ENCODE measurements around the gene CYP26A1.

Gene CYP26A1

GRCh38 chr10:93073539-93074146 is at the start of gene CYP26A1:
TSS of gene CYP26A1 (plus strand) at chr10:93073893. CDS start at chr10:93073935, 42 bp downstream.
- DNase-seq, result no peak

GRCh38 chr10:93026072-93026471 is 47.6 kb upstream of the CYP26A1 start:
- DNase-seq, result no peak

- DNase-seq, result no peak
These were observed 46.2 kb upstream of the CYP26A1 start for GRCh38 chr10:93027508-93027907.

GRCh38 chr10:93028883-93029282 is 44.8 kb upstream of the CYP26A1 start:
- DNase-seq, result no peak

GRCh38 chr10:93030409-93030808 is 43.3 kb upstream of the CYP26A1 start:
- DNase-seq, result no peak

- DNase-seq, result no peak
These were observed 41.4 kb upstream of the CYP26A1 start for GRCh38 chr10:93032105-93032808.

- no peak for DNase-seq
These were observed 40.9 kb upstream of the CYP26A1 start for GRCh38 chr10:93032809-93033137.

- no peak for DNase-seq
These were observed 39.3 kb upstream of the CYP26A1 start for GRCh38 chr10:93034426-93034825.

- no peak for DNase-seq
These were observed 34.6 kb upstream of the CYP26A1 start for GRCh38 chr10:93039110-93039509.

GRCh38 chr10:93039721-93040120 is 34.0 kb upstream of the CYP26A1 start:
- DNase-seq, result peak; percentile 7

- no peak for DNase-seq
These were observed 19.2 kb upstream of the CYP26A1 start for GRCh38 chr10:93054486-93054885.

- no peak for DNase-seq
These were observed 15.6 kb upstream of the CYP26A1 start for GRCh38 chr10:93058139-93058538.

GRCh38 chr10:93059975-93060886 is 13.5 kb upstream of the CYP26A1 start, which contains the start of gene CYP26C1:
TSS of gene CYP26C1 (plus strand) at chr10:93060798. CDS start at chr10:93061264, 466 bp downstream.
- DNase-seq, result no peak

GRCh38 chr10:93060887-93061593 is 12.7 kb upstream of the CYP26A1 start:
- no peak for DNase-seq

- DNase-seq, result no peak
These were observed 11.8 kb upstream of the CYP26A1 start for GRCh38 chr10:93061594-93062513.

- no peak for DNase-seq
These were observed 11.1 kb upstream of the CYP26A1 start for GRCh38 chr10:93062514-93063143.

- no peak for DNase-seq
These were observed 10.3 kb upstream of the CYP26A1 start for GRCh38 chr10:93063144-93063976.

- DNase-seq, result no peak
These were observed 9.6 kb upstream of the CYP26A1 start for GRCh38 chr10:93063977-93064660.

GRCh38 chr10:93064874-93065660 is 8.6 kb upstream of the CYP26A1 start:
- no peak for DNase-seq

Measured in NCI-H1694 (cell line).